GM10248 (cell line): ENCODE measurements around the gene TMEM184C.

Source experiments
- CTCF ChIA-PET: fragments of 300-600 bp; sonication (Branson Sonifier 250); formaldehyde crosslinking; extraction: SDS; loops from one replicate; lab custom pipeline; 2021; ENCODE audit warnings: antibody characterized with exemption; lab: Yijun Ruan, JAX
- POLR2A ChIA-PET: fragments of 350-650 bp; sonication (Branson Sonifier 250); formaldehyde crosslinking; extraction: SDS; loops from one replicate; lab custom pipeline; 2020; ENCODE audit warnings: antibody characterized with exemption; lab: Yijun Ruan, JAX
- DNase-seq: peaks from one replicate; pipeline ENCODE4 v3.0.0; 2012; ENCODE audit errors: extremely low spot score
- CTCF ChIP-seq: IDR thresholded peaks from 2 replicates; pipeline ENCODE4 v1.5.1; 2012; ENCODE audit warnings: mild to moderate bottlenecking, low read depth; ENCODE audit errors: extremely low read depth, missing control alignments, control extremely low read depth

TMEM184C gene

GRCh38 chr4:147628415-147628814, 11.2 kb downstream of the TMEM184C start:
- TF ChIP-seq CTCF: no peak
- no peak for DNase-seq
- ChIA-PET POLR2A (no interaction called here), CTCF (interaction anchor here (1.2 to 1.9 kb wide), 4 partner anchors 8 to 238 kb away, joined by 3 to 9 read pairs (median 6); partner anchors contain the start of gene TMEM184C)

GRCh38 chr4:147629783-147630730, 12.9 kb downstream of the TMEM184C start:
- TF ChIP-seq CTCF: no peak
- POLR2A ChIA-PET: no interaction called here
- no peak for DNase-seq
- CTCF ChIA-PET: interaction anchor here (1.3 to 1.9 kb wide), 7 partner anchors 9 to 236 kb away, joined by 3 to 9 read pairs (median 4); partner anchors contain the start of gene TMEM184C

GRCh38 chr4:147633113-147633512, 15.9 kb downstream of the TMEM184C start:
- no peak for DNase-seq
- TF ChIP-seq CTCF: no peak
- ChIA-PET POLR2A (no interaction called here), CTCF (interaction anchor here (1.5 to 2.7 kb wide), 5 partner anchors 9 to 233 kb away, joined by 3 to 10 read pairs (median 6); partner anchors contain the start of gene TMEM184C)

GRCh38 chr4:147633643-147634042, 16.4 kb downstream of the TMEM184C start:
- DNase-seq: no peak
- POLR2A ChIA-PET: no interaction called here
- TF ChIP-seq CTCF: no peak
- CTCF ChIA-PET: interaction anchor here (0.9 to 2.7 kb wide), 6 partner anchors 9 to 233 kb away, joined by 3 to 10 read pairs (median 6); partner anchors contain the start of gene TMEM184C

- ChIA-PET POLR2A (no interaction called here), CTCF (interaction anchor here (2.2 to 2.7 kb wide), 2 partner anchors 8 to 11 kb away, joined by 6 to 10 read pairs; no protein-coding TSS in a partner anchor)
- TF ChIP-seq CTCF: no peak
Observed at GRCh38 chr4:147635348-147635747, 18.2 kb downstream of the TMEM184C start.

GRCh38 chr4:147638365-147638764, 21.2 kb downstream of the TMEM184C start:
- CTCF ChIA-PET: interaction anchor here (0.9 to 1.2 kb wide), 3 partner anchors 9 to 49 kb away, joined by 3 read pairs; no protein-coding TSS in a partner anchor
- POLR2A ChIA-PET: no interaction called here
- no peak for TF ChIP-seq CTCF
- DNase-seq: no peak

More at GRCh38 chr4:147635348-147635747, 18.2 kb downstream of the TMEM184C start:
- DNase-seq: no peak
